Fibroblast of skin of left biceps (primary cell): ENCODE measurements around the gene SF3B5.
"Not testable (repeated sequence)": the region's sequence is repeated elsewhere in the genome, so short reads cannot be mapped to it uniquely, and the experiment has no call there.

Experiments
- DNase-seq, 2 experiments: peaks; one replicate each; pipeline ENCODE4 v3.0.0-alpha.2; 2013; ENCODE audit warnings: low read depth in 2 of 2

SF3B5 gene

DNA sequence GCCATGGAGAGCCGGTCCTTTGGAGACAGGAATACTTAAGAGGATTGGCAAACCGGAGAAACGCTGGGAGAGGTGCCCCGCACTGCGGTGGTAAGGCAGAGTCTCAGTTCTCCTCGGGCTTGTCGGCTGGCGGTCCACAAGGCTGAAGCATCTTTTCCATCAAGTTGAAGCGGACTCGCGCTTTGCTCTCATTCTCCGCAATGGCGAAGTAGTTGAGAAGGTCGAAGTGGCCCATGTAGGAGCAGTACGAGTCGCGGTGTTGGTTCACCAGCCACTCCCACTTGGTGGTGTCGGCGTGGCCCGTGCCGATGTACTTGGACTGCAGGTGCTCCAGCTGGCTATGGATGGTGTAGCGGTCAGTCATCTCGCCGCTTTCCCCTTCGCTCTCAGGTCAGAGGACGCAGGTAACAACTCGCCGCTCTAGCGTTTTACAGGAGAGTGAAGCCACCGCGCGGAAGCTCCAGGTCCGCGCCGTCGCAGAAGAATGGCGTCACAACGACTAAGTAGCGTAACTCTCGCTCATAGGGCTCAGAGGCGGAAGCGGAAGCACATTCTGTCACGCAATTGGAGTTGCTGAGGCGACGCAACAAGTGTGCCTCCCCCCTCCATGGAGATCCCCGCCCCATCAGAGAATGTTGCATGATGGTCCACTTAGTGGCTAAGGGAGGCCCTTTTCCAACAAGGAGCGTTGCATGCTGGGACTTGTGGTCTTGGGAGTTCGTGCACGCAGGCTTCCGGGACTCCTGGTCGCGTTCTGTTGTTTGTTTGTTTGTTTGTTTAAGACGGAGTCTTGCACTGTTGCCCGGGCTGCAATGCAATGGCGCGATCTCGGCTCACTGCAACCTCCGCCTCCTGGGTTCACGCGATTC lies at the start of gene SF3B5:
SF3B5 (minus strand) TSS at position 440 of the 869 bp plus-strand sequence; CDS start at position 364, 76 bp downstream.
- DNase-seq: peak; percentile 99

GRCh38 chr6:144144996-144145395 lies 49.6 kb upstream of the SF3B5 start:
- no peak for DNase-seq

GRCh38 chr6:144143878-144144277 lies 48.5 kb upstream of the SF3B5 start:
- no peak for DNase-seq

DNA sequence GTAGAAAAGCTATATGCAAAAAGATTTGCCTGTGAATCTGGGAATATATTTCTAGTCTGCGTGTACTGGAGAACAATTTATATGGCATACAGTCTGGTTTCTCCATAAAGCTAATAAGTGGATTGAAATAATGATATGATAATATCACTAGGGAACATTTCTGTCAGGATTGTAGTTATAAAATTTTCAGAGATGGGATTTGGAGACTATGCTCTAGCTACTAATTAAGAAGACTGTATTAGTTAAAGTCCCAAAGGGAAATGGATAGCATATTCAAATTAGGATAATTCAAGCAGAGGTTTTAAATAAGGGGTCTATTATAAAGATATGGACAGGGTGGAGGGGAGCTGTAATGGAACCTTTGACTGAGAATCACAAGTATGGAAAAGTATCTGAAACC lies 47.7 kb upstream of the SF3B5 start:
- no peak for DNase-seq

GRCh38 chr6:144141470-144141869 lies 46.1 kb upstream of the SF3B5 start:
- DNase-seq: no peak

DNA sequence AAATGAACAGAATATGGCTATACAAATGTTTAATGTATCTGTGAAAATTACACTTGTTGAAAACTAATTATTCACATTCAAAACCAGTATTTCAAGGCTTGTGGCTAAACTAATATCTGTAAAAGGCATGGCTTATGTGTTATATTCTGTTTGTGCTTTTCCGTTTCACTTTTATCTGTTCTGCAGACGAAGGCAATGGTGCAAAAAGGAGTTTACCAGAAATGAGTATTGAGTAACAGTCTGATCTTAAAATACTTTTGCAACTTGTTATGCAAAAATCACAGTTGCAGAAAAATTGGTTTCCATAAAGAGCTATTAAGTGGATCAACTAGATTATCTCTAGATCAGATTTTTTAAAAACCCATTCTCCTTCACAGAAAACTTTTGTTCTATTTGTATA lies 45.5 kb upstream of the SF3B5 start:
- DNase-seq: no peak

DNA sequence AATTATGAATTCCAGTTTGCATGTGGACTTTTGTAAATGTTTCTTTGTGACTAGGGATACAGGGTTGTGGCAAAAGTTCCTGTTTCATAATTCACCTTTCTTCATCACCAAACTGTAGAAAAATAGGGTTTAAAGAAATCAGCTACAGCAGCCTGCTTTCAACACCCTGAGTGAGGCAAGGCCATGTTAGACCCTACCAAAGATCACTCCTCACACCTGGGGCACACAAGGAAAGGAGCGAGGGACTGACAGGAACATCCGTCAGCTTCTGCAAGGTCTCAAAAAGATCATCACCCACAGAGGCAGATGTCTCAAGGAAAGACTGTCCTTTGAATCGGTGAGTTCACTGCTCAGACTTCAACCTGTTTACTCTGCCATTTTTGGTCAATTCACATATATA lies 44.4 kb upstream of the SF3B5 start:
- DNase-seq: no peak

DNA sequence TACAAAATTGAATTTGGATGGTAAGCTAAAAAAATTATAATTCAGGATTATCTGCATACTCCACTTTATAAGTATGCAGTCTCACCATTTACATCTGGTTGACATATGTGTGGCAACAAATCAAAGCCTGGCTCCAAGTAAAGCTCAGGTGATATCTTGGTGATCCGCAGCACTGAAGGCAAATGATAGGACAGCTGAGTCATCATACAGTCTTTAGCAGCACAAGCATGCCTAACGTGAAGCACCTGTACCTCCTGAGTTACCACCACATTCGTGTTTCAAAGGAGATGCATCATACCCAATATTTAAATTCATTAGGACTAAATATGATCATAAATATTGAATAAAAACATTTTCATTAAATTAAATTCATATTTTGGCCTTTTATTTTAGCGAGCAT lies 43.2 kb upstream of the SF3B5 start:
- no peak for DNase-seq

- DNase-seq: no peak
Measured at GRCh38 chr6:144134737-144135136, 39.4 kb upstream of the SF3B5 start.

DNA sequence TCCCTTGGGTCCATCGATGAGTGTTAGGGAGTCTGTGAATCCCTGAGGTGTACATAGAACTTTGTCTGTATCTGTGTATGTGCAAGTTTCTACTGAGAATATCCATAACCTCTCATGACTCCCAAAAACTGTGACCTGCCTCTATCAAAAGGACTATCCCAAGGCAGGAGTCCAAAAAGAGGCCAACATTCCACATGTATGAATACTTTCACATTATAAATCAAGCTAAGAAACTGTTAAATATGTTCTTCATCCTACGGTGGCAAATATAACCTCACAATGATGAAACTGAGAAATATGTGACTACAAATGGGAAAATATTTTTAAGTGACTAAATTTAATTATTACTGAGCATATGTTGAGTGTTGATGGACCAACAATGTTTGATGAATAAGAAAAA lies 38.8 kb upstream of the SF3B5 start:
- DNase-seq: peak; percentile 47 to 48

DNA sequence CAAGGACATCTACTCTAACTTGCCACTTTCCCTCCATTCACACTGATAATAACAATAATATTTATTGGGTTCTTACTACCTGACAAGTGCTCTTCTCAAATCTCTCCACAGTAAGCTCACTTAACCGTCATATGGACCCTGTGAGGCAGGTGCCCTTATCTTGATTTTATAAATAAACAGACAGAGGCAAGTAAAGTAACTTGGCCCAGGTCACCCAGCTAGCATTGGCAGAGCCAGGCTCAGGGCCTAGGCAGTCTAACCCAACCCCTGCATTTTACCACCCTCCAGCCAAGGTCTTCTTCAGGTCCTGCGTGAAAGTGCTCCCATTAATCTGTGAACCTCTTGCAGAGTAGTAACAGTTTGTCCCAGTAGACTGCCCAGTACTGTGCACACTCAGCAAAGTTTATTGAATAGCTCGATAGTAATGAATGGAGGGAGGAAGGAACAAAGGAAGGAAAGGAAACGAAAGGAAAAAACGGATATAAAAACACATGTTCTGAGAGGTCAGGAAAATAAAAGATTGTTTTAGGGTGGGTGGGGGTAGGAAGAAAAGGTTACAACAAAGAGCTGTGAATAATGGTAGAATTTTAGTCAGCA lies 38.0 kb upstream of the SF3B5 start:
- DNase-seq: no peak

DNA sequence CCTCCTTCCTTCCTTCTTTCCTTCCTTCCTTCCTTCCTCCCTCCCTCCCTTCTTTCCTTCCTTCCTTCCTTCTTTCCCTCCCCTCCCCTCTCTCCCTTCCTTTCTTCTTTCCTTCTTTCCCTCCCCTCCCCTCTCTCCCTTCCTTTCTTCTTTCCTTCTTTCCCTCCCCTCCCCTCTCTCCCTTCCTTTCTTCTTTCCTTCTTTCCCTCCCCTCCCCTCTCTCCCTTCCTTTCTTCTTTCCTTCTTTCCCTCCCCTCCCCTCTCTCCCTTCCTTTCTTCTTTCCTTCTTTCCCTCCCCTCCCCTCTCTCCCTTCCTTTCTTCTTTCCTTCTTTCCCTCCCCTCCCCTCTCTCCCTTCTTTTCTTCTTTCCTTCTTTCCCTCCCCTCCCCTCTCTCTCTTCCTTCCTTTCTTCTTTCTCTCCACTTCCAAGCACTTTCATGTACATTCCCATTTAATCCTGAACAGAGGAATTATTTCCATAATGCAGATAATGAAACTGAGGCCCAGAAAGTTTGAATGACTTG lies 36.9 kb upstream of the SF3B5 start:
- not testable (repeated sequence) for DNase-seq

- DNase-seq: peak; percentile 51 to 57
Measured at GRCh38 chr6:144131248-144131709, 35.9 kb upstream of the SF3B5 start.

GRCh38 chr6:144129469-144129868 lies 34.1 kb upstream of the SF3B5 start:
- DNase-seq: no peak

DNA sequence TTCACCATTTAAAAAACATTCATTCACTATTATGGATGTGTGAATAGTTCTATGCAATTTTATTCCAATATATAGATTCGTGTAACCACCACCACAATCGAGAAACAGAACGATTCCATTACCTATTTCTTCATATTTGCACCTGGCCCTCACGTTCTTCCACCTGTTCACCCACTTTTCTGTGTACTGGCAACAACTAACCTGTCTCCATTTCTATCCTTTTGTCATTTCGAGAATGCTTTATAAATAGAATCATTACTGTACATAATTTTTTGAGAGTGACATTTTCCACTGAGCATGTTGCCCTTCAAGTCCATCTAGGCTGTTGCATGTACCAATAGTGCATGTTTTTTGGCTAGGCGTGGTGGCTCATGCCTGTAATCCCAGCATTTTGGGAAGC lies 31.7 kb upstream of the SF3B5 start:
- DNase-seq: no peak

GRCh38 chr6:144123836-144124235 lies 28.5 kb upstream of the SF3B5 start:
- no peak for DNase-seq

DNA sequence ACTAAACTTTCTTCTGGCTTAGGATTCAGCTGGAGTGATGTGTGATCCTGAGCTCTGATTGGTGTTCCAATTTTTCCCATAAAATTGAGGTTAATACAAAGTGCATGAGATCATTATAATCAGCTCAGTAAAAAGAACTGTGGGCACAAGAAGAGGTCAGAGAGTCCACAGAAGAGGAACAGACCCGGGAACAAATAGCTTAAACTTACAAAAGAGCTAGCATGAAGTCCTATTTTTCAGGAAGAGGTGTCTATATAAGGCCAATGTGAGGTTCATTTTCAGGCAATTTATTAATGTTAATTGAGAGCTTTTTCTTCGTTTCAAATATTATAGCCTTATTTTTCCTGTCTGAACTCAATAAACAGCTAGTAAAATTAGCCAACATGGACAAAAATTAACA lies 28.0 kb upstream of the SF3B5 start:
- no peak for DNase-seq

DNA sequence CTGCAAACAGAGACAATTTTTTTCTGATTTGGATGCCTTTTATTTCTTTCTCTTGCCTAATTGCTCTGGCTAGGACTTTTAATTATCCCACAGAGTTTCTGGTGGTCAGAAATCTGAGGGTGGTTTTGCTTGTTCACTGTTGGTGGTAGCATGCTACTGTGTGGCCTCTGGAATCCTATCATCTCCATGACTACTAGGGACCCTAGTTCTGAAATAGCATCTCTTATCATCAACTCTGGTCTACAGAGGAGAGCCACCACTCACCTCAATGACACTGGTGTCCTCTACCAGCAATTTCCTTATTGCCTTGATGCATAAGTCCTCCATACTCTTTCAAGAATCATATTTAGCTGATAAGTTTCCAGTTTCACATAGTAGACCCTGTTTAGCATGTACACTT lies 27.5 kb upstream of the SF3B5 start:
- no peak for DNase-seq

DNA sequence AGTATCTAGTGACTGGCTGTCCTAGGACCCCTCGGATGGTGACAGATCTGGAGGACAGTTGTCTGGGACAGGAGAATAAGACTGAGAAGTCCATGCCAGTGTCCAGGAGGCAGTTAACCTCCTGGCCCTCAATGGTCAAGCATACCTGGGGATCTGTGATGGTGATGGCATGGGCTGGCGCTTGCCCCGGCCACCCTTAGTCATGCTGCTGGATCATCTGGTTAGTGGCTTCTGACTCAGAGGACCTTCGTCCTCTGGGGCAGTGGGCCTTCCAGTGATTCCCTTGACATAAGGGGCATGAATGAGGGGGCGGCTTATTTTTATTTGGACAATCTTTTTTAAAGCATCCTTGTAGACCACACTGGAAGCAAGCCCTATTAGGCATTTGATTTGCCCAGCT lies 24.0 kb upstream of the SF3B5 start:
- DNase-seq: no peak

- no peak for DNase-seq
Measured at GRCh38 chr6:144115219-144115618, 19.8 kb upstream of the SF3B5 start.

- no peak for DNase-seq
Measured at GRCh38 chr6:144113366-144113765, 18.0 kb upstream of the SF3B5 start.

DNA sequence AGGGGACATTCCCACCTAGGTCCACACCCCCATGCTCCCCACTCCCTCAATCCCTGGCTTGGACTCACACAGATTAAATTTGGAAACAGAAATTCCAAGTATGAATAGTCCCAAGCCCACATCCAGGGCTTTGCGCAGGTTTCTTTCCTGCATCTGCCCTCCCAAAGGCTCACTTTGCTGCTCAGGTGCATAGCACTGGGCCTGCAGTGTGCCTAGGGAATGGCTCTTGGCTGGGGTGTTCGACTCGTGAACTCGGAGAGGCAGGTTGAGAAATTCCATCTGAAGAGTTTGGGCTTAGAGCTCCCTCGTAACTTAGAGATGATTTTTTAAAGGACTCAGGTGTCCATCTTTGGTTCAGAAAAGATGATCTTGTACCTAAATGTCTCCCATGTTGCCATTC lies 14.8 kb upstream of the SF3B5 start:
- DNase-seq: no peak

GRCh38 chr6:144106206-144106605 lies 10.8 kb upstream of the SF3B5 start:
- no peak for DNase-seq
